ENCODE results near the gene SPRY2.
A peak's percentile ranks its signal among the peaks of the same experiment; 100 is the strongest.
"Not testable (repeated sequence)": the region's sequence is repeated elsewhere in the genome, so short reads cannot be mapped to it uniquely, and the experiment has no call there.

The SPRY2 gene

GRCh38 chr13:80363890-80364503 lies 23.1 kb upstream of the SPRY2 start:
- no peak overlapping the region for H3K4me3 ChIP-seq (ENCODE audit: low read length)
- DNase-seq (ENCODE audit: low read depth) = peak; percentile 27
- TF ChIP-seq CTCF (conservative IDR thresholded peaks at IDR 0.05; ENCODE audit: low read length) = peak; percentile 87

- H3K4me3 ChIP-seq (ENCODE audit: low read length) = no peak overlapping the region
- DNase-seq (ENCODE audit: low read depth) = no peak
- TF ChIP-seq CTCF (conservative IDR thresholded peaks at IDR 0.05; ENCODE audit: low read length) = no peak
Observed at GRCh38 chr13:80362481-80362880, 21.6 kb upstream of the SPRY2 start.

GRCh38 chr13:80361883-80362327 lies 21.0 kb upstream of the SPRY2 start:
- no peak for TF ChIP-seq CTCF (conservative IDR thresholded peaks at IDR 0.05; ENCODE audit: low read length)
- DNase-seq (ENCODE audit: low read depth) = no peak
- no peak overlapping the region for H3K4me3 ChIP-seq (ENCODE audit: low read length)

GRCh38 chr13:80361298-80361697 lies 20.4 kb upstream of the SPRY2 start:
- DNase-seq (ENCODE audit: low read depth) = no peak
- TF ChIP-seq CTCF (conservative IDR thresholded peaks at IDR 0.05; ENCODE audit: low read length) = no peak
- no peak overlapping the region for H3K4me3 ChIP-seq (ENCODE audit: low read length)

- DNase-seq (ENCODE audit: low read depth) = no peak
- H3K4me3 ChIP-seq (ENCODE audit: low read length) = no peak overlapping the region
- TF ChIP-seq CTCF (conservative IDR thresholded peaks at IDR 0.05; ENCODE audit: low read length) = no peak
Observed at GRCh38 chr13:80360453-80360800, 19.5 kb upstream of the SPRY2 start.

- TF ChIP-seq CTCF (conservative IDR thresholded peaks at IDR 0.05; ENCODE audit: low read length) = no peak
- no peak overlapping the region for H3K4me3 ChIP-seq (ENCODE audit: low read length)
- no peak for DNase-seq (ENCODE audit: low read depth)
Observed at GRCh38 chr13:80359778-80360452, 19.0 kb upstream of the SPRY2 start.

- H3K4me3 ChIP-seq (ENCODE audit: low read length) = no peak overlapping the region
- TF ChIP-seq CTCF (conservative IDR thresholded peaks at IDR 0.05; ENCODE audit: low read length) = no peak
- DNase-seq (ENCODE audit: low read depth) = no peak
Observed at GRCh38 chr13:80359414-80359777, 18.5 kb upstream of the SPRY2 start.

GRCh38 chr13:80355496-80356094 lies 14.7 kb upstream of the SPRY2 start:
- DNase-seq (ENCODE audit: low read depth); H3K4me3 ChIP-seq (ENCODE audit: low read length): not testable (repeated sequence)

Measured in AG10803 (cell line).